ENCODE data around the gene WBP1. TPM values are rescaled to one million over a fixed set of nuclear protein-coding genes. Genes with fewer than 3 reads are reported as not detected.
A peak's percentile ranks its signal among the peaks of the same experiment; 100 is the strongest.
"Not testable (repeated sequence)": the region's sequence is repeated elsewhere in the genome, so short reads cannot be mapped to it uniquely, and the experiment has no call there.

Gene WBP1
- total RNA-seq: 100 TPM

- DNase-seq (ENCODE audit: low spot score): peak; percentile 100
These were observed at the start of gene WBP1 for GRCh38 chr2:74458132-74458937. TSS of gene WBP1 (plus strand) at chr2:74458438. CDS start at chr2:74458603, 165 bp downstream.

- DNase-seq (ENCODE audit: low spot score): no peak
These were observed 45.1 kb upstream of the WBP1 start for GRCh38 chr2:74413001-74413698.

- no peak for DNase-seq (ENCODE audit: low spot score)
These were observed 43.8 kb upstream of the WBP1 start for GRCh38 chr2:74414441-74414840.

GRCh38 chr2:74414881-74415761, 43.1 kb upstream of the WBP1 start:
- DNase-seq (ENCODE audit: low spot score): no peak

GRCh38 chr2:74415762-74416395, 42.4 kb upstream of the WBP1 start:
- DNase-seq (ENCODE audit: low spot score): no peak

- DNase-seq (ENCODE audit: low spot score): no peak
These were observed 41.5 kb upstream of the WBP1 start for GRCh38 chr2:74416778-74417177.

GRCh38 chr2:74417197-74417596, 41.0 kb upstream of the WBP1 start:
- no peak for DNase-seq (ENCODE audit: low spot score)

GRCh38 chr2:74417763-74418162, 40.5 kb upstream of the WBP1 start:
- DNase-seq (ENCODE audit: low spot score): no peak

GRCh38 chr2:74418312-74418711, 39.9 kb upstream of the WBP1 start:
- no peak for DNase-seq (ENCODE audit: low spot score)

- no peak for DNase-seq (ENCODE audit: low spot score)
These were observed 38.9 kb upstream of the WBP1 start for GRCh38 chr2:74419345-74419744.

- no peak for DNase-seq (ENCODE audit: low spot score)
These were observed 38.2 kb upstream of the WBP1 start for GRCh38 chr2:74420006-74420405.

GRCh38 chr2:74420443-74421103, 37.7 kb upstream of the WBP1 start:
- not testable (repeated sequence) for DNase-seq (ENCODE audit: low spot score)

GRCh38 chr2:74421221-74421870, 36.9 kb upstream of the WBP1 start, which contains the start of the genes C2orf81 and WDR54:
TSS of gene C2orf81 (minus strand) at chr2:74421619. CDS start at chr2:74421560, 59 bp downstream.
TSS of gene WDR54 (plus strand) at chr2:74421730. CDS start at chr2:74422154, 424 bp downstream.
- DNase-seq (ENCODE audit: low spot score): peak; percentile 88

GRCh38 chr2:74423231-74424095, 34.8 kb upstream of the WBP1 start:
- no peak for DNase-seq (ENCODE audit: low spot score)

GRCh38 chr2:74424139-74424992, 33.9 kb upstream of the WBP1 start:
- DNase-seq (ENCODE audit: low spot score): no peak

- DNase-seq (ENCODE audit: low spot score): no peak
These were observed 33.2 kb upstream of the WBP1 start for GRCh38 chr2:74424995-74425406.

- DNase-seq (ENCODE audit: low spot score): no peak
These were observed 32.7 kb upstream of the WBP1 start for GRCh38 chr2:74425523-74425922.

GRCh38 chr2:74426181-74426758, 32.0 kb upstream of the WBP1 start:
- no peak for DNase-seq (ENCODE audit: low spot score)
